Naive B cell (primary cell): ENCODE data around the gene FLT3. TPM values are rescaled to one million over a fixed set of nuclear protein-coding genes. Genes with fewer than 3 reads are reported as not detected.

Experiments
- polyA plus RNA-seq, 6 donors: library from polyadenylated mRNA; unstranded; fragments of 300-500 nt; fragmentation: Illumina TruSeq; gene quantifications; one replicate each; pipeline ENCODE4 v1.2.3, GENCODE V29; 2021; ENCODE audit warnings: low read depth in 6 of 6

Gene FLT3
- polyA plus RNA-seq, 6 donors from 2014 or later = 0.08 to 0.47 (median 0.36) TPM; not detected in 3

Other genes with a start within 250 kb of the FLT3 start
- not detected for gene PDX1, start 180.6 kb downstream of the FLT3 start, polyA plus RNA-seq
- not detected for gene CDX2, start 131.3 kb downstream of the FLT3 start, polyA plus RNA-seq
- not detected for gene URAD, start 111.9 kb downstream of the FLT3 start, polyA plus RNA-seq
- 10 to 100 TPM in 1 of 6 donors, 1 to 10 TPM in 5; 6.3 to 11.2 (median 7.5) TPM for gene PAN3, start 38.0 kb upstream of the FLT3 start, polyA plus RNA-seq